ENCODE results near the gene EMC10. TPM values are rescaled to one million over a fixed set of nuclear protein-coding genes. Genes with fewer than 3 reads are reported as not detected.
A peak's percentile ranks its signal among the peaks of the same experiment; 100 is the strongest.

EMC10 gene
- total and polyA plus RNA-seq, 2 of the 4 experiments (the other 2 are of a cell fraction) = 11.3 to 90.9 TPM

DNA sequence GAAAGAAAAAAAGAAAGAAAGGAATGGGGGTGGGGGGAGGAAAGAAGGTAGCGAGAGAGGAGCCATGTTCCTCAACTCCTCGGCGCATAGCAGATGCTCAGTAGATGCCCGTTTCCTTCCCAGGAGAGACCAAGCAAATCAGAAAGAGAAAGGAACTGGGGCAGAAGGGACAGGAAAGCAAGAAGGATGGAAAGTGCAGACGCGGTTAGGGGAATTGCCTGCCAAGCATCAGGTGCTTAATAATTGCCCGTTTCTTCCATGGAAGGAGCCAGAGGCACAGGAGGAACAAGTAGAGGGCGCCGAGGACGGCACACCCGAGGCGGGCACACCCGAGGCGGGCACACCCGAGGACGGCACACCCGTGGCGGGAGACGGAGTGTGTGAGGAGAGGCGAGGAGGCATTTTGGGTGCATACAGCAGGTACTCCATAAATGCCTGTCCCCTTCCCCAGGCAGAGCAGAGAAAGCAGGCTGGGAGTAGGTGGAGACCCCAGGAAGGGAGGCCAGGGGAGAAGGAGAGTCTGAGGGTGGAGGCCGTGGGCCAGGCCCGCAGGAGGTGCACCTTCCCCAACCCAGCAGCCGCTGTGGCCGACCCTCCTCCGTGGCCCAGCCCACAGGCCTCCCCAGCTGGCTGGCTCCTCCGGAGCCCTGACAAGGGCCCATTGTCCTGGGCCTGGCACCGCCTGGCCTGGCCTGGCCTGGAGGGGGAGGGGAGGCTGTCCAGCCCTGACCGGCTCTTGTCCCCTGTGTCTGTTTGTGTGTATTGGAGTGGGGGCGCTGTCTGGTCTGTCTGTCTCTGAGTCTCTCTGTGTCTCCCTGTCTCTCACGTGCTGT is 20.1 kb downstream of the EMC10 start:
- intact Hi-C loops (cut with micrococcal nuclease) = no loop called here
- no peak overlapping the region for H3K23ac ChIP-seq (ENCODE audit: low read depth, low read length)
- no peaks in the 10 kb centered on the region for H3K9me3 ChIP-seq (ENCODE audit: control insufficient read depth, insufficient read depth, low read length)
- no peaks in the 10 kb centered on the region for H3K9me1 ChIP-seq (ENCODE audit: insufficient read depth, low read length)
- H2BK5ac ChIP-seq (ENCODE audit: low read depth, low read length, poor library complexity, severe bottlenecking) = no peak overlapping the region
- no peak overlapping the region for H2BK15ac ChIP-seq (ENCODE audit: low read depth, low read length)
- POLR2A ChIA-PET (ENCODE audit: unreplicated experiment) = no interaction called here
- H3K56ac ChIP-seq (ENCODE audit: extremely low read depth, insufficient read depth, low read length) = no peak overlapping the region
- no peaks in the 10 kb centered on the region for H4K20me1 ChIP-seq (ENCODE audit: insufficient read depth, low read length)
- no peak overlapping the region for H2AK5ac ChIP-seq (ENCODE audit: low read depth, low read length)
- BruUV-seq (replicated peaks) = no TSS peak
- H2AK9ac ChIP-seq (replicated peaks; ENCODE audit: low read depth, low read length, poor library complexity) = no peak overlapping the region
- H4K5ac ChIP-seq (ENCODE audit: low read depth, low read length) = no peak overlapping the region
- dilution Hi-C loops (cut with HindIII; ENCODE audit: low sequenced_read_pairs, unreplicated experiment) = no loop called here
- no peaks in the 10 kb centered on the region for H3K79me1 ChIP-seq (ENCODE audit: low read depth in 1 of 2, low read length in 2 of 2)
- in situ Hi-C loops (cut with MboI; ENCODE audit: low sequenced_read_pairs) = no loop called here
- ATAC-seq (ENCODE audit: low read depth) (peak; percentile 33; the same call in 1 of the 2 replicates), DNase-seq (no peak)
- WGBS, 2 experiments (ENCODE audit: extremely low coverage in 2 of 2, insufficient read length in 1 of 2) = 68% methylated on average over 5 of the region's 30 CpGs; no CpG with 5 or more reads in 1 of the 2 experiments
- no peak overlapping the region for H2BK20ac ChIP-seq (ENCODE audit: low read depth, low read length)
- no peak overlapping the region for H4K91ac ChIP-seq (ENCODE audit: insufficient read depth, low read depth, low read length)
- H3K4me3 ChIP-seq (ENCODE audit: insufficient read depth, low read depth, low read length) = no peak overlapping the region
- H4K8ac ChIP-seq (ENCODE audit: low read depth in 2 of 2, low read length in 2 of 2) = no peak overlapping the region
- H3K4ac ChIP-seq (ENCODE audit: low read depth, low read length) = no peak overlapping the region
- no peak overlapping the region for H3K4me2 ChIP-seq (ENCODE audit: low read depth, low read length)
- no peak overlapping the region for H2BK120ac ChIP-seq (ENCODE audit: low read depth, low read length)
- no peak overlapping the region for H3K18ac ChIP-seq (ENCODE audit: low read depth, low read length)
- H3K4me1 ChIP-seq (ENCODE audit: control insufficient read depth, insufficient read depth, low read length) = no peaks in the 10 kb centered on the region
- H3K27me3 ChIP-seq (ENCODE audit: control insufficient read depth, insufficient read depth, low read length) = peaks cover 44% of the 10 kb centered on the region
- CTCF ChIA-PET = no interaction called here
- no peak overlapping the region for H3K14ac ChIP-seq (replicated peaks; ENCODE audit: low read depth, low read length)
- H3K36me3 ChIP-seq (ENCODE audit: control insufficient read depth, insufficient read depth, low read length) = no peaks in the 10 kb centered on the region
- no peak overlapping the region for H2AFZ ChIP-seq (replicated peaks; ENCODE audit: low read length, poor library complexity)
- H3K9ac ChIP-seq (ENCODE audit: low read depth, low read length) = no peak overlapping the region
- no peak overlapping the region for H3K27ac ChIP-seq (ENCODE audit: insufficient read depth, low read length)
- TF ChIP-seq NFE2L2 (IDR thresholded peaks at IDR 0.05; ENCODE audit: low read depth, low read length) = no peak
- no peak for TF ChIP-seq RCOR1 (IDR thresholded peaks at IDR 0.05; ENCODE audit: insufficient replicate concordance, low read length)
- TF ChIP-seq SMC3 (IDR thresholded peaks at IDR 0.05; ENCODE audit: low read depth, low read length) = no peak
- no peak for TF ChIP-seq RFX5 (IDR thresholded peaks at IDR 0.05; ENCODE audit: low read depth, low read length)
- no peak for TF ChIP-seq MXI1 (IDR thresholded peaks at IDR 0.05; ENCODE audit: borderline replicate concordance, low read depth, low read length)
- TF ChIP-seq CEBPB (IDR thresholded peaks at IDR 0.05; ENCODE audit: low read depth, low read length) = no peak
- TF ChIP-seq CHD1 (IDR thresholded peaks at IDR 0.05; ENCODE audit: low read depth, low read length) = no peak
- TF ChIP-seq RAD21 (IDR thresholded peaks at IDR 0.05; ENCODE audit: low read length) = no peak
- TF ChIP-seq, protein P1, sequence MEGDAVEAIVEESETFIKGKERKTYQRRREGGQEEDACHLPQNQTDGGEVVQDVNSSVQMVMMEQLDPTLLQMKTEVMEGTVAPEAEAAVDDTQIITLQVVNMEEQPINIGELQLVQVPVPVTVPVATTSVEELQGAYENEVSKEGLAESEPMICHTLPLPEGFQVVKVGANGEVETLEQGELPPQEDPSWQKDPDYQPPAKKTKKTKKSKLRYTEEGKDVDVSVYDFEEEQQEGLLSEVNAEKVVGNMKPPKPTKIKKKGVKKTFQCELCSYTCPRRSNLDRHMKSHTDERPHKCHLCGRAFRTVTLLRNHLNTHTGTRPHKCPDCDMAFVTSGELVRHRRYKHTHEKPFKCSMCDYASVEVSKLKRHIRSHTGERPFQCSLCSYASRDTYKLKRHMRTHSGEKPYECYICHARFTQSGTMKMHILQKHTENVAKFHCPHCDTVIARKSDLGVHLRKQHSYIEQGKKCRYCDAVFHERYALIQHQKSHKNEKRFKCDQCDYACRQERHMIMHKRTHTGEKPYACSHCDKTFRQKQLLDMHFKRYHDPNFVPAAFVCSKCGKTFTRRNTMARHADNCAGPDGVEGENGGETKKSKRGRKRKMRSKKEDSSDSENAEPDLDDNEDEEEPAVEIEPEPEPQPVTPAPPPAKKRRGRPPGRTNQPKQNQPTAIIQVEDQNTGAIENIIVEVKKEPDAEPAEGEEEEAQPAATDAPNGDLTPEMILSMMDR (conservative IDR thresholded peaks at IDR 0.05; ENCODE audit: low read depth, low read length) = no peak
- no peak for TF ChIP-seq POLR2A (IDR thresholded peaks at IDR 0.05; ENCODE audit: low read depth, low read length)
- TF ChIP-seq MAZ (IDR thresholded peaks at IDR 0.05; ENCODE audit: borderline replicate concordance, low read depth, low read length) = no peak
- TF ChIP-seq, protein P2, sequence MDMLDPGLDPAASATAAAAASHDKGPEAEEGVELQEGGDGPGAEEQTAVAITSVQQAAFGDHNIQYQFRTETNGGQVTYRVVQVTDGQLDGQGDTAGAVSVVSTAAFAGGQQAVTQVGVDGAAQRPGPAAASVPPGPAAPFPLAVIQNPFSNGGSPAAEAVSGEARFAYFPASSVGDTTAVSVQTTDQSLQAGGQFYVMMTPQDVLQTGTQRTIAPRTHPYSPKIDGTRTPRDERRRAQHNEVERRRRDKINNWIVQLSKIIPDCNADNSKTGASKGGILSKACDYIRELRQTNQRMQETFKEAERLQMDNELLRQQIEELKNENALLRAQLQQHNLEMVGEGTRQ (IDR thresholded peaks at IDR 0.05; ENCODE audit: low read depth, low read length) = no peak
- TF ChIP-seq FOS (IDR thresholded peaks at IDR 0.05; ENCODE audit: low read depth, low read length) = no peak
- TF ChIP-seq BHLHE40 (IDR thresholded peaks at IDR 0.05; ENCODE audit: low read depth, low read length) = no peak
- no peak for TF ChIP-seq MAFK (IDR thresholded peaks at IDR 0.05; ENCODE audit: low read depth, low read length)

All from IMR-90 (cell line).